HK-2 (cell line): ENCODE data around the gene XRCC5.
"Not testable (repeated sequence)": the region's sequence is repeated elsewhere in the genome, so short reads cannot be mapped to it uniquely, and the experiment has no call there.

Source experiments
- DNase-seq: peaks from one replicate; pipeline ENCODE4 v3.0.0-alpha.2; 2018; ENCODE audit not compliant: unreplicated experiment

XRCC5 gene

DNA sequence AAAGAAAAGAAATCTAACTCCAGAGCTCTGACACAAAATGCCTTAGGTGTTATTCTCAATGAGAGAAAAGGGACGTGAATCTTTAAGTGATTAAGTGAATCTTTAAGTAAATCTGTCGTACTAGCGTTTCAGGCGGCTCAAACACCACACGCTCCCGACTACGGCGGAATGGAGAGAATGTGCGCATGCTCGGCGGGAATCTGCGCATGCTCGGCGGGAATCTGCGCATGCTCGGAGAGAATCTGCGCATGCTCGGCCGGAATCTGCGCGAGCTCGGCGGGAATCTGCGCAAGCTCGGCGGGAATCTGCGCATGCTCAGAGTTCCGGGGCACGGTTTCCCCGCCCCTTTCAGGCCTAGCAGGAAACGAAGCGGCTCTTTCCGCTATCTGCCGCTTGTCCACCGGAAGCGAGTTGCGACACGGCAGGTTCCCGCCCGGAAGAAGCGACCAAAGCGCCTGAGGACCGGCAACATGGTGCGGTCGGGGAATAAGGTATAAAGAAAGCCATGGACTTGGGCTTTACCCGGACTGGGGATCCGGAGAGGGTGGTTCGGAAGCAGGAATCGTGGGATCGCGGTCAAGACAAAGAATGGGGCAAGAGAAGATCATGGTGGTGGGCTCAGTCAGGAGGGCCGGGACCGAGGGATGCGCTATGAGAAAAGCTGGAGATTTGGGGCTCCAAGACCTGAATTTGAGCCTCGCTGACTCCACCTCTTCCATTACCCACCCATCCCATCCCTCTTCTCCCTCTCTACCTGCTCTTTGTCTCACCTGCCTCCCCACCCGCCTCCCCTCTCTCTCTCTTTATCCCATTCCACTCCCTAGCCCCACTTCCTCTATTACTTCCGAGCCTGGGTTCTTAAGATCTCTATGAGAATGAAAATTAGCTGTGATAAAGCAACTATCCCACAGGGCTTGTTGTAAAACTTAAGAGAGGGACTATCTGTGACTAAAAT is at the start of gene XRCC5:
Gene XRCC5 (plus strand): TSS at position 382 of the 955 bp plus-strand sequence. CDS start 89 bp downstream, at position 471.
- peak; percentile 99 for DNase-seq

DNA sequence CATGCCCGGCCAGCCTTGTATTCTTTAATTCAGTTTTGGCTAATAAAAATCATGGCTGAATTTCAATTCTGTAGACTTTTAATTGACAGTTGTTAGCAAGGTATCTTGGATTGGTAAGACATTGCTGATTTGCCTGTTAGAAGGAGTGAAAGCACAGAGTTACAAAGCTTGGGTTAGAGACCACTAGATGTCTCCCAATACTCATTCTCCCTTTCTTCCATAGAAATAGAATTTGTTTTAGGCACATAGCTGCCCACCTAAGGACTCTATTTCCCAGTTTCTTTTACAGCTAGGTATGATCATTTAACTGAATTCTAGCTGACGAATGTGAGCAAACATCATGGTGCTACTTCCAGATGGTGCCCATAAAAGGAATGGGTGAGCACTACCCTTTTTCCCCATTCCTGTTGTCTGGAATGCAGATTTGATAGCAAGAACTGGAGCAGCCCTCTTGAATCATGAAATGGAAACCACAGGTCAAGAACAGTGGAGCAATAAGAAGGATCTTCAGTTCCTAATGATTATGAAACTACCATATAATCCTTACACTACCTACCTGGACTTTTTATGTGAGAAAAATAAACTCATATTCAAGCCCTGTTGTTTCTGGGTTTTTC is 45.0 kb upstream of the XRCC5 start:
- DNase-seq = no peak

DNA sequence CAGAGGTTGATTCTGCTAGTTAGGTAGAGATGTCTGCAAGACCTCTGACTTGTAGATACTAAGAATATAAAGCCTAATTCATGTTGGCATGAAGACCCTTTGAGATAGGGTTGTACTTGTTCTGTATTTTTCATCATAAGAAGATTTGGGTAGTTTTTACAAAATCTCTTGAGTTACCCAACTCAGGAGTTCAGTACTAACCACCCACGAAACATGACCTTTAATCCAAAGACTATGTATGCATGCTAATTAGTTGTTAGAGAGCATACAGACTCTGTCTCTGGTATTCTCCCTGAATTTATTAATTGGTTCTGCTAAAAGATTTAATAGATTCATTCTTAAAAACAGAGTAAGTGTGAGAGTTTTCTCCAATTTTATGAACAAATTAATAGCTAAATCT is 44.5 kb upstream of the XRCC5 start:
- DNase-seq = no peak

DNA sequence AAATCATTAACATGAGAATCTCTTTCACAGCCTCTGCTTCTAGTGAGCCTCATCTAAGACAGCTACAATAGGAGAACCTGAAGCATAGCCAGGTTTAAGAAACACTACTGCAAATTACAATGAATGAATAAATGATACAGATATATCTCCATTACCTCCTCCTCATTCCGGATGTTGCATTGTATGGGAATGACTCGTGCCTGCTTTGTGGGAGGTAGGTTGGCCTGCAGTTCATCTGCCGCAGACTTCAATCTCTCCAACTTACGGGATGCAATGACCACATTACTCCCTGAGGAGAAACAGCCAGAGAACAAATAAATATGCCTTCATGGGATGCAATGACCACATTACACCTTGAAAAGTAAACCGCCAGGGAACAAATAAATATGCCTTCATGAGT is 42.9 kb upstream of the XRCC5 start:
- DNase-seq = peak; percentile 28

DNA sequence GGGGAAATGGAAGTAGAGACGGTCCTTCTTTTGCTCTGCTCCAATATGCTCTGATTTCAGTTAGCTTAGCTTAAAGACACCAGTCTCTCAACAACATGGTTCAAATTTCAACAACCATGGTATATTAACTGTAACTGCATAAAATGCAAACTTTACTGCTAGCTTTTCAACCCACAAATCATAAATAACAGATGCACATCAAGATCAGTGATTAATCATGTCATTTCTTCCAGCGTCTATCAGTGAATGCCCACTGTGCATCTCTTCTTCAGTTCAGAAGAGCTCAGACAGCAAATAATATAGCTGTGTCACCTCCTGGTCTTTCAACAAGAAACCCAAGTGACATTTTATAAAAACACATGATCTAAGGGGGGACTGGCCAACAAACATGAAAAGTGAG is 40.1 kb upstream of the XRCC5 start:
- DNase-seq = no peak

DNA sequence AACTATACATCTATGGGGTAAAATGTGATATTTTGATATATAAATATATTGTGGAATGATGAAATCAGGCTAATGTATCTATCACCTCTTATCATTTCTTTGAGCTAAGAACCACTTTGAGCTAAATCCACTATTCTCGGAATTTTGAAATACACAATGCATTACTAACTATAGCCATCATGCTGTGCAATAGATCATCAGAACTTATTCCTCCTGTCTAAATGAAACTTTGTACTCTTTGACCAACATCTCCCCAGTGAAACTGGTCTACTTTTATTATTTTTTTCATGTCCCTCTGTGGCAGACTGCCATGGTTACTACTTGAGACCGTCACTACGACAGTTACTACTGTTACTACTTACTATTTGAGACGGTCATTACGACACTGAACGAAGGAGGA is 39.0 kb upstream of the XRCC5 start:
- no peak for DNase-seq

DNA sequence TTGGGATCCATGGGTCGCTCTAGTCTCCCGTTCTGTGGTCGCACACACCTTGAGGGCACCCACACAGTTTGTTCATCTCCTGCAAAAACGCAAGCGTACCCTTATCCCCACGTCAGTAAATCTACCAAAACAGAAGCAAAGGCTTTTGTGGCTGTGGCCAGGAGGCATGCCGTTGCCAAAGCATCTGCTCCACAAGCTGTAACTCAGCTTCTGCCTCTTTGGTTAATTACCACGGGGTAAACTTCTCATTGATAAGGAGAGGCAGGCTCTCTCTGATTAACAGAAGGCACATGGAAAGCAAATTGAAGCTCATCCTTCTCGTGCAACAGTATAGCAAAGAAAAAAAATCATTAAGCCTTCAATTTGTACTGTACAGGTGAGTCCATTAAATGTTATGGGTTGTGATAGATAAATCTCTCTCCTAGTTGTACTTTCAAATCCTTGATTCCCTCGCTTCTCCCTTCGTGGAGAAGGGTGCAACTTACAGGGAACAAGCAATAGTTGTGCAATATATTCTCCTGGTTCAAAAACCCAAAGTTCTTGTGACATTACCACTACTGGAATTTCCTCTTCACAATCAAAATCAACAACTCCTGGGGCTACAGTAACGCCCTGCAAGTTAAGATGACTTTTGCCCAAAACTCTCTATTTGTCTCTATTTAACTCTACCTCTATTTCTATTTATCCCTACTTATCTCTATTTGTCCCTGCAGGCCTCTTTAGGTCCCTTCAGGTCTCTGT is 37.9 kb upstream of the XRCC5 start:
- DNase-seq = no peak

DNA sequence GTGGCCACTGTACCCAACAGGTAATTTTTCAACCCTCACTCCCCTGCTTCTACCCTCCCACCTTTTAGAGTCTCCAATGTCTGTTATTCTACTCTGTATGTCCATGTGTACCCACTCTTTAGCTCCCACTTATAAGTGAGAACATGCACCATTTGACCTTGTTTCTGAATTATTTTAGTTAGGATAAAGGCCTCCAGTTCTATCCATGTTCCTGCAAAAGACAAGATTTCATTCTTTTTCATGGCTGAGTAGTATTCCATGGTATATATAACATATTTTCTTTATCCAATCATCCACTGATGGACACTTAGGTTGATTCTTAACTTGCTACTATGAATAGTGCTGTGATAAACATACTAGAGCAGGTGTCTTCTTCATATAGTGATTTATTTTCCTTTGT is 36.7 kb upstream of the XRCC5 start:
- DNase-seq = no peak

DNA sequence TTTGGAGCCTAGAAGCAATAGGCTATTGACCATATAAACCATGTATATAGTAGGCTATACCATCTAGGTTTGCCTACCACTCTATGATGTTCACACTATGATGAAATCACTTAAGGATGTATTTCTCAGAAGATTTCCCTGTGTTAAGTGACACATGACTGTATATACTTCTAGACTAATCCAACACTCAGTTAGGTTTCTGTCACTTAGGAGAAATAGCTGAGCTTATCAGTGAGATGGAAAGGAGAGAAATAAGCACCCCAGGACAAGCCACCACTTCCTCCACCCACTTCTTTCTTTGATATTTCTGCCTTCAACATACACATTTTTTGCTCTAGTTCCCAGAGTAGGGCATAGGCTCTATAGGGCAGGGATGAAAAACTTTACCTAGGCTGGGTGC is 35.4 kb upstream of the XRCC5 start:
- no peak for DNase-seq

DNA sequence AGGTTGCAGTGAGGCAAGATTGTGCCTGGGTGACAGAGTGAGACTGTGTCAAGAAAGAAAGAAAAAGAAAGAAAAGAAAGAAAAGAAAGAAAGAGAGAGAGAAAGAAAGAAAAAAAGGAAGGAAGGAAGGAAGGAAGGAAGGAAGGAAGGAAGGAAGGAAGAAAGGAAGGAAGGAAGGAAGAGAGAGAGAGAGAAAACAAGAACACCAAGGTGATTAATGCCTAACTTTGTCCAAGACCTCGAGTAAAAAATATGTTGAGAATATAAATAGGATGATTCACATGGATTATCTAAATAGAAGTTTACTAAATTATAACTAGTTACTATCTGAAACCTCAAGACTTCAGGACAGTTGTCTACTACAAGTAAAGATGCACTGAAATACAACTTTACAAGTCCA is 34.8 kb upstream of the XRCC5 start:
- no peak for DNase-seq

DNA sequence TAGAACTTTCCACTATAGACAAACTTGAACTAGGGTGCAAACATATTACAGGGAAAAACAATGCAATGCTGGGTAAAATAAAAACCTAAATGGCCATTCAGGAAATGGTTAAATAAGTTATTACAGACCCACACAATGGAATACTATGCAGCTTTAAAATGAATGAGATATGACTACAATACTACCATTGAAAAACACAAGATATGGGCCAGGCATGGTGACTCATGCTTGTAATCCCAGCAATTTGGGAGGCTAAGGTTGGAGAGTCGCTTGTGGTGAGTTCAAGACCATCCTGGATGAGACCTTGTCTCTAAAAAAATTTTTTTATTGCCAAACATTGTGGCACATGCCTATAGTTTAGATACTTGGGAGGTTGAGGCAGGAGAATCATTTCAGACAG is 34.4 kb upstream of the XRCC5 start:
- no peak for DNase-seq

DNA sequence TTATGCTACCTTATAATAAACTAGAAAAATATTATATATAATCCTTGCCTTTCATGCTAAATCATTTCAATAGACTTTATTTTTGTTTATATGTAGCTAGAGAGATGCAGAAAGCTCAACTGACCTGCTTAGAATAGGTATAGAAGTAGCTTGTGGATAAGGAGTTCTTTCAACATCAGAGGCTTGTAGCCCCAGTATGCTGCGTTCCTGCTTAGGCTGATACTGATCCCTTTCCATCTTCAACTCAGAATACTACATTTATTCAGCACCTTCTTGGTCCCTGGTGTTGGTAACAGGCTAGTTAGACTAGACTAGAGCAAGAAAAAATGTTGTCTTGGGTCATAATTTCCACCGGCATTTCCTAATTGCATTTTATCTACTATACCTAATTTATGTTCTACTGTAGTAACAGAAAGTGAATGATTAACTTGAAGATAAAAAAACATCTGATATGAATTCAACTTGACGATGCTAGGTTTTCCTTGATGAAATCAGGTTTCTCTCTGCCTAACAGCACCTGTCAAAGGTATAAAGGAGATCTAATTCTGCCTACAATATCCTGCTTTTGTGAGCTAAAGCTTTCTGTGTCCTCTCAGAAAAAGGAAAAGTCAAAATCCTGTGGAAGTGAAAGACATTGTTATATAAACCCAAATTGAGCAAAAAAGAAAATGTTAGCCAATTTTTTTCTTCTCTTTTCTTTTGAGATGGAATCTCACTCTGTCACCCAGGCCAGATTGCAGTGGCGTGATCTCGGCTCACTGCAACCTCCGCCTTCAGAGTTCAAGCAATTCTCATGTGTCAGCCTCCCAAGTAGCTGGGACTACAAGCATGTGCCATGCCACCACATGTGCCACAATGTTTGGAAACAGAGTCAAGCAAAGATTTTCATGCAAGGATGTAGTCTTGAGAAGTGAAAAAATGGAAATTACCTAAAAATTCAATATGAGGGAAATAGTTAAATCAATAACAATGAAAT is 33.4 kb upstream of the XRCC5 start:
- no peak for DNase-seq

DNA sequence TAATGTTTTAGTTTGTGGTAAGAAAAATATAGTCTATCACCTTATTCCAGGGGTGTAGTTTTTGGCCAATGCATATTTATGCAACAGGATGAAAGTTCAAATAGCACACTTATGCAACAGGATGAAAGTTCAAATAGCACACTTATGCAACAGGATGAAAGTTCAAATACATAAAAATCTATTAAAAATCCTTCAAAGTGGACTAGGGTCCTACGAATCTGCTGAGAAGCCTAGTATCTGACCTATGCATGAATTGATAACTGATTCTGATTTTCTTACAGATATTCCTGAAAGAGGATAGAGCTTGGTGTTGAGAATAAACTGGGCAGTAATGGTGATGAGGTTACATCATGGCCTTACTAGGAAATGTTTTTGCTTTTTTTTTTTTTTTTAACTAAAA is 30.4 kb upstream of the XRCC5 start:
- no peak for DNase-seq

DNA sequence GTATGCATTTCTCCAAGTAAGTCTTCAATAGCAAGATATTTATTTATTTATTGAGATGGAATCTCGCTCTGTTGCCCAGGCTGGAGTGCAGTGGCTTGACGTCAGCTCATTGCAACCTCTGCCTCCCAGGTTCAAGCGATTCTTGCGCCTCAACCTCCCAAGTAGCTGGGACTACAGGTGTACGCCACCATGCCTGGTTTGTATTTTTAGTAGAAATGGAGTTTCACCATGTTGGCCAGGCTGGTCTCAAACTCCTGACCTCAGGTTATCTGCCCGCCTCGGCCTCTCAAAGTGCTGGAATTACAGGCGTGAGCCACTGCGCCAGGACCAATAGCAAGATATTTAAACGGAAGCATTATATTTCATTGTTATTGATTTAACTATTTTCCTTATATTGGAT is 29.1 kb upstream of the XRCC5 start:
- not testable (repeated sequence) for DNase-seq

DNA sequence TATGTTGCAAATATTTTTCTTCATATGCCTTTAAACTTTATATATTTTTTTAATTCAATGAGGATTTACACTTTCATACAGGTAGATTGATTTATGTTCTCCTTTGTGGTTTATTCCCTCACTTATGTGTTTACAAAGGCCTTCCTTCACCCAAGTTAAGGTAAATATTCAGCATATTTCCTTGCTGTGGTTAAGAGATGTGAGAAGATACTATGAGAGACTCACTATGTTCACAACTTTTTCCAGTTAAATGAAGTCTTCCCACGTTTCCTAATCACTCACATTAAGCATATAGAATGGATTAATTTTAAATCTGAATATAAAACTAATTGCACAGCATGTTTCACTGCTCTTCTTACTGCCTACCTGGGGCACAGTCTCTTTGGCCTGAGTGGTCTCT is 28.1 kb upstream of the XRCC5 start:
- DNase-seq = no peak

DNA sequence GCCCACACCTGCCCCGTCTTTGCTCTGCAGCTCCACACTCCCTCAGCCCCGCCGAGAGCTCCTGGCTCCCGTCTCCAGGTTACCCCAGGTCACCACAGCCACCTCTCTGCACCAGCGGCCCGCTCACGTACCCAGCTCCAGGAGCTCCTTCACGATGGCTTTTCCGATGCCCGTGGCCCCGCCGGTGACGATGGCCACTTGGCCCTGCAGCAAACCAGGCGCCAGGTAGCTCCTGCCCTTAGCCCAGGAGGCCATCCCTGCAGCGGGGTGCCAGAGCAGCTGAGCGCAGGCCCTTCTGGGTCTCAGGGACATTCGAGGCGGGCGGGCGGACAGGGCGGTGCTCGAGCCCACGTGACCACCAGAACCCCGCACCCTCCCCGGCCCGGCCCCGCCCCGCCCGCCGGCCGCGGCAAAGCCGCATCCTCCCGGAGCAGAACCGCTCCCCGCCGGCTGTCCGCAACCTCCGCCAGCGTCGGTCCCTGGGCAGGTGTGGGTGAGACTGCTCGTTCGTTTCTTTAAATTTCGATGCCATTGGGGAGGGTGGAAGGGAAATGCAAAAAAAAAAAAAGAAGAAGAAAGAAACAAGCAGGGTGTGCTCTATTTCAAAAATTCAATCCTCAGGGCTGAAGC is 27.5 kb upstream of the XRCC5 start, which contains the start of the genes PECR and TMEM169:
Gene PECR (minus strand): TSS at position 323 of the 630 bp plus-strand sequence. CDS start 68 bp downstream, at position 255.
Gene TMEM169 (plus strand): TSS at position 433 of the 630 bp plus-strand sequence. CDS start 14,045 bp downstream, outside the sequence.
- peak; percentile 85 for DNase-seq

DNA sequence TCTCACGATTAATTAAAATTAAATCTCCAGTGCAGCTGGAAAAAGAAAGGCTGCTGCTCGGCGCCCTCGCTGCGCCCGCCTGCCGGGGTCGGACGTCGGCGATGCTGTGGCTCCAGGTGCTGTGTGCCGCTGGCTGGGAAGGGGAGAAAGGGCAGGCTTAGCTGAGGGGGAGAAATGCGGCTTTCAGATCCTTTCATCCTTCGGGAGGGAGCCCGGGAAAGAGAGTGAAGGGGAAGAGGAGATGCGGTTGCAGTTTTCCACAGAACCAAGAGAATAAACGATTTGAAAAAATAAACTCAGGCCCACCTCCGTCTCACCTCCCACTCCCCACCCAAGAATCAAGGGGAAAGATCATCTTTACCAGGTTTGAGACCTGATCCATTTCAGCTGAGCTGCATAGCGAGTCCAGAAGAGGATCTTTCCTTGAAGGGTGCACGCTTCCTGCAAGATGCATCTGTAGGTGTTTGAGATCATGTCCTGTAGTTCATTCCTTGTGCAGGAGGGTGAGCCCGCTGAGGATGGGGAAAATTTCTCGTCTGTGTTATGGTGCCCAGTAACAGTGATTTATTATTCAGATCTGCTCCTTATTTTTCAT is 26.9 kb upstream of the XRCC5 start:
- peak; percentile 23 for DNase-seq

DNA sequence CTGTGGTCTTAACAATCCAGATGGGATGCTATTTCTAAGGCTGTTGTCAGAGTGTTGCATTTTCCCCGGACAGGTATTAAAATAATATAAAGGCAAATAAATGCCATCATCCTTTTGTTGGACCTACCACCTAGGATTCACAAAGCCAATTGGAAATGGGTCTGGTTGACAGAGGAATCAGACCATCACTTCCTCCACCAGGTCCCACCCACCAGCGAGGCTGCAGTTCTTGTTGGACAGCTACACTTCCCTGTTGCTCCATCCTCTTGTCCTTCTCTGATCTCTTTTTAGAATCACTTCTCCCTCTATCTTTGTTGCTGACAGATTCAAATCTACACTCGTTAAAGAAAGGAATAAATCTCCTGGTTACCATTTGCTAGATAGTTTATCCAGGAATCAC is 26.3 kb upstream of the XRCC5 start:
- DNase-seq = peak; percentile 18

DNA sequence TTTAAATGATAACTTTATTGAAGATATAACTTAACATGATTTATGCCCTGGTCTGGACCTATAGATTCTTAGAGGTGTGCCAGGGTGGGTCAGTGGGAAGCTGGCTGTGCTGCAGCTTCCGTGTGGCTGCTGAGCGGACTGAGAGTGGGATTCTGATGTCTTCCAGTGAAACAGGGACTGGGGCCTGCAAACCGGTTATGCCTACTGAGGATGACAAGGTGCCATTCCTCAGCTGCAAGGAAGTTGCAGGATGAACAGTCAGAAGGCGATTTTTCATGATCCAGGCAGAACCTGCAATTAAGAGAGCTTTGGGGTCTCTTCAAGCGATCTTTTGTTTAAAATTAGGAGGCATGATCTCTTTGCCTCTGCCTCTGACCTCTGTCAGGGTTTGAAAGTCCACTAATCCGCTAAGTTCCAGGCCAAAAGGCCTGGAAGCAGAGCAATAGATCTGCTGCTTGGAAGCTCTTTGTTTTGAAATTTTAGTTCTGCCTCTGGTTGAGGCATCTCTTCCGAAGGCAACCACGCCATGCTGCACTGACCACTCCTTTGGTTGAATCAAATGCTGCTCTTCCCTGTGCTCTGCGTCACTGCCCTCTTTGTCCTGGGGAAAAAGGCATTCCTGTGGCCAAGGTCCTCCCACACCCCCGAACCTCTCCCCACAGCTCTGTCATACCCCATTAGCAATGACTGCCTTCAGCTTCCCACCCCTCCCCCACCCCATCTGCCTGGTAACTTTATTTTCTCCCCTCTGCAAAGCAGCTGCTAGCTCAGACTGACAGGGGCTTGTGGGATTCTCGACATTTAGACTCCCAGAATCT is 25.5 kb upstream of the XRCC5 start:
- DNase-seq = peak; percentile 88
